SK-N-SH treated with all-trans-retinoic acid at 6 μM for 48 hours (cell line): ENCODE data around the gene SLC15A1.

Experiments used
- ATAC-seq: fragments of 200-7000 bp; cut with Tn5 transposase; 3 replicates; pipeline ENCODE4 v1.9.1; 2020; ENCODE audit warnings: mild to moderate bottlenecking, moderate library complexity
- ARNTL ChIP-seq: fragments of 450-650 bp; formaldehyde crosslinking; IDR thresholded peaks from 2 replicates; pipeline ENCODE4 v1.5.0; 2020; ENCODE audit warnings: low read depth, mild to moderate bottlenecking, moderate library complexity, borderline replicate concordance
- CSDC2 ChIP-seq: fragments of 250-450 bp; sonication (Bioruptor Pico); IDR thresholded peaks from 2 replicates; pipeline ENCODE4 v1.5.0; 2020; ENCODE audit warnings: mild to moderate bottlenecking, moderate library complexity
- ESRRG ChIP-seq: fragments of 250-450 bp; sonication (Bioruptor Pico); IDR thresholded peaks from 2 replicates; pipeline ENCODE4 v1.6.1; 2021; ENCODE audit warnings: mild to moderate bottlenecking
- RARB ChIP-seq: fragments of 250-450 bp; sonication (Bioruptor Pico); IDR thresholded peaks from 2 replicates; pipeline ENCODE4 v1.8.0; 2021; ENCODE audit warnings: mild to moderate bottlenecking, moderate library complexity
- TOX ChIP-seq: fragments of 250-450 bp; sonication (Bioruptor Pico); IDR thresholded peaks from 2 replicates; pipeline ENCODE4 v1.8.0; 2021; ENCODE audit warnings: mild to moderate bottlenecking, moderate library complexity, borderline replicate concordance
- TSHZ2 ChIP-seq: fragments of 250-450 bp; sonication (Bioruptor Pico); IDR thresholded peaks from 2 replicates; pipeline ENCODE4 v1.5.0; 2020; ENCODE audit warnings: mild to moderate bottlenecking, moderate library complexity
- ZC3H10 ChIP-seq: fragments of 250-450 bp; sonication (Bioruptor Pico); IDR thresholded peaks from 2 replicates; pipeline ENCODE4 v1.5.1; 2021; ENCODE audit warnings: mild to moderate bottlenecking, moderate library complexity
- ZFP3 ChIP-seq: fragments of 250-450 bp; sonication (Bioruptor Pico); IDR thresholded peaks from 2 replicates; pipeline ENCODE4 v1.5.0; 2020; ENCODE audit warnings: mild to moderate bottlenecking, moderate library complexity
- ZFP30 ChIP-seq: fragments of 450-650 bp; formaldehyde crosslinking; IDR thresholded peaks from 2 replicates; pipeline ENCODE4 v1.5.0; 2022; ENCODE audit warnings: mild to moderate bottlenecking, moderate library complexity
- ZNF565 ChIP-seq: fragments of 450-650 bp; formaldehyde crosslinking; conservative IDR thresholded peaks from 2 replicates; pipeline ENCODE4 v1.5.0; 2020; ENCODE audit warnings: low read depth, mild to moderate bottlenecking, moderate library complexity
- ZNF70 ChIP-seq: fragments of 450-650 bp; formaldehyde crosslinking; IDR thresholded peaks from 2 replicates; pipeline ENCODE4 v1.5.0; 2020; ENCODE audit warnings: mild to moderate bottlenecking, moderate library complexity
- ZNF8 ChIP-seq: fragments of 450-650 bp; formaldehyde crosslinking; IDR thresholded peaks from 2 replicates; pipeline ENCODE4 v1.5.0; 2020; ENCODE audit warnings: mild to moderate bottlenecking, moderate library complexity
- TF ChIP-seq, protein P1 (sequence below): fragments of 250-450 bp; sonication (Bioruptor Pico); IDR thresholded peaks from 2 replicates; pipeline ENCODE4 v1.5.1; 2020; ENCODE audit warnings: low read depth, mild to moderate bottlenecking, moderate library complexity
- TF ChIP-seq, protein P2 (sequence below): fragments of 250-450 bp; sonication (Bioruptor Pico); IDR thresholded peaks from 2 replicates; pipeline ENCODE4 v1.8.0; 2021; ENCODE audit warnings: low read depth, mild to moderate bottlenecking, moderate library complexity, borderline replicate concordance
- TF ChIP-seq, protein P3 (sequence below): fragments of 250-450 bp; sonication (Bioruptor Pico); IDR thresholded peaks from 2 replicates; pipeline ENCODE4 v1.8.0; 2020; ENCODE audit warnings: mild to moderate bottlenecking, moderate library complexity, borderline replicate concordance

The SLC15A1 gene

DNA sequence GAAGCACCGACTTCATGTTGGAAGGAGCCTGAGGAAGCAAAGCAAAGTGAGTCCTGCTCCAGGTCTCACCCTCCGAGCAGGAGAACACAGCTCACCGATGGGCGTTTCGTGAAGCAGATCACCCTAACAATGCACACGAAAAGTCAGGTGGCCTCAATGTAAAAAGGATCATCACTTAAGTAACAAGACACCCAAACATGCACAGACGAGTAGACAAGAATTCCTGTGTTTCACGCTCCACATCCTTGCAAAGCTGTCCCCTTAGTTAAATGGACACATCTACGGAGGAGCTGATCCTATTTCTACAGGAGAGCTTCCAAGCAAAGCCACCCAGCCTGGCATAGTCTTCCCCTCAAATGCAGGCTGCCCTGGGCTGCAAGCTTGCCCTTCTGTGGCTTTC lies 66.2 kb downstream of the SLC15A1 start:
- TF ChIP-seq, protein P1, sequence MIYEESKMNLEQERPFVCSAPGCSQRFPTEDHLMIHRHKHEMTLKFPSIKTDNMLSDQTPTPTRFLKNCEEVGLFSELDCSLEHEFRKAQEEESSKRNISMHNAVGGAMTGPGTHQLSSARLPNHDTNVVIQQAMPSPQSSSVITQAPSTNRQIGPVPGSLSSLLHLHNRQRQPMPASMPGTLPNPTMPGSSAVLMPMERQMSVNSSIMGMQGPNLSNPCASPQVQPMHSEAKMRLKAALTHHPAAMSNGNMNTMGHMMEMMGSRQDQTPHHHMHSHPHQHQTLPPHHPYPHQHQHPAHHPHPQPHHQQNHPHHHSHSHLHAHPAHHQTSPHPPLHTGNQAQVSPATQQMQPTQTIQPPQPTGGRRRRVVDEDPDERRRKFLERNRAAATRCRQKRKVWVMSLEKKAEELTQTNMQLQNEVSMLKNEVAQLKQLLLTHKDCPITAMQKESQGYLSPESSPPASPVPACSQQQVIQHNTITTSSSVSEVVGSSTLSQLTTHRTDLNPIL = no peak
- TF ChIP-seq TOX = no peak
- no peak for TF ChIP-seq ESRRG (CRISPR knock-in tag)
- no peak for TF ChIP-seq TSHZ2
- TF ChIP-seq RARB (CRISPR knock-in tag) = no peak
- TF ChIP-seq, protein P2, sequence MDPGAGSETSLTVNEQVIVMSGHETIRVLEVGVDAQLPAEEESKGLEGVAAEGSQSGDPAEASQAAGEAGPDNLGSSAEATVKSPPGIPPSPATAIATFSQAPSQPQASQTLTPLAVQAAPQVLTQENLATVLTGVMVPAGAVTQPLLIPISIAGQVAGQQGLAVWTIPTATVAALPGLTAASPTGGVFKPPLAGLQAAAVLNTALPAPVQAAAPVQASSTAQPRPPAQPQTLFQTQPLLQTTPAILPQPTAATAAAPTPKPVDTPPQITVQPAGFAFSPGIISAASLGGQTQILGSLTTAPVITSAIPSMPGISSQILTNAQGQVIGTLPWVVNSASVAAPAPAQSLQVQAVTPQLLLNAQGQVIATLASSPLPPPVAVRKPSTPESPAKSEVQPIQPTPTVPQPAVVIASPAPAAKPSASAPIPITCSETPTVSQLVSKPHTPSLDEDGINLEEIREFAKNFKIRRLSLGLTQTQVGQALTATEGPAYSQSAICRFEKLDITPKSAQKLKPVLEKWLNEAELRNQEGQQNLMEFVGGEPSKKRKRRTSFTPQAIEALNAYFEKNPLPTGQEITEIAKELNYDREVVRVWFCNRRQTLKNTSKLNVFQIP (CRISPR knock-in tag) = no peak
- no peak for TF ChIP-seq ZNF8 (CRISPR knock-in tag)
- TF ChIP-seq ZNF565 = no peak

DNA sequence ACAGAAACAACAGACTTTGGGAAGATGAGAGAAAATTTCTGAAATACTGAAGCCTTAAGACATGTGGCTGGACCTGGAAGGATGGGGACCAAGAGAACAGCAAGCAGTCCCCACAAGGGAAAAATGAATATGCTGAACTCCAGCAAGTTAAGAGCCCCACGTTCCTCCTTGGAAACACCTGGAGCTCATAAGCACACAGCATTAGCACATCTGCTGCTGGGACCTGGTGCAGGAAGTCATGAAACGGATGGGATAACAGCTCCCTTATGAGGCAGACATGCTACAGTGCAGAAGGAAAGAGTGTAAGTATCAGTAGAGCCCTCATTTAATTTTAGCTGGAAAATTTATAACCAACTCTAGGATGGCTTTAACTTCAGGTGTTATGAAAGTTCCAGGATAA lies 67.3 kb downstream of the SLC15A1 start:
- ATAC-seq = no peak
- no peak for TF ChIP-seq TOX
- TF ChIP-seq RARB (CRISPR knock-in tag) = no peak

More for the DNA sequence above, 66.2 kb downstream of the SLC15A1 start:
- ATAC-seq = no peak

GRCh38 chr13:98681049-98681448 lies 71.4 kb downstream of the SLC15A1 start:
- no peak for ATAC-seq
- TF ChIP-seq ZFP30 (CRISPR knock-in tag) (no peak), TOX (no peak), ZC3H10 (CRISPR knock-in tag) (no peak)
- TF ChIP-seq, protein P2 (CRISPR knock-in tag) = no peak

DNA sequence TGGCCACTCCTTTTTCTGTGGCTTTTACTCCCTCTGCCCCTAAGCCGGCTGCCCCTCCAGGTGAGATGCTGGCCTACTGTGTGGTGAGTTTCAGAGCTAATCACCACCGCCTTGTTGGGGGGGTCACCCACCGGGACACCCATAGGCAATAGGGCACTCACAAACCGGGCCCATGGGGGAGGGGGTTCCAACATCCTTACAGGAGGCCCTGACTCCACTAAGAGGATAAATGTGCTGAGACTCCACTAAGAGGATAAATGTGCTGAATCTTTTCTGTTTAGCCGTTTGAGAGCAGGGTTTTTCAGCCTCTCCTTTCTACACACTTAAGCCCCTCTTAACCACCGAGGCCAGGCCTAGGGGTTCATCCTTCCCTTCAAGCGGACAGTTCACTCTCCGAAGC lies 73.7 kb downstream of the SLC15A1 start:
- ATAC-seq = no peak
- TF ChIP-seq TSHZ2 (no peak), ZNF70 (no peak), ARNTL (no peak), CSDC2 (CRISPR knock-in tag) (no peak), ZFP3 (CRISPR knock-in tag) (no peak)
- TF ChIP-seq, protein P3, sequence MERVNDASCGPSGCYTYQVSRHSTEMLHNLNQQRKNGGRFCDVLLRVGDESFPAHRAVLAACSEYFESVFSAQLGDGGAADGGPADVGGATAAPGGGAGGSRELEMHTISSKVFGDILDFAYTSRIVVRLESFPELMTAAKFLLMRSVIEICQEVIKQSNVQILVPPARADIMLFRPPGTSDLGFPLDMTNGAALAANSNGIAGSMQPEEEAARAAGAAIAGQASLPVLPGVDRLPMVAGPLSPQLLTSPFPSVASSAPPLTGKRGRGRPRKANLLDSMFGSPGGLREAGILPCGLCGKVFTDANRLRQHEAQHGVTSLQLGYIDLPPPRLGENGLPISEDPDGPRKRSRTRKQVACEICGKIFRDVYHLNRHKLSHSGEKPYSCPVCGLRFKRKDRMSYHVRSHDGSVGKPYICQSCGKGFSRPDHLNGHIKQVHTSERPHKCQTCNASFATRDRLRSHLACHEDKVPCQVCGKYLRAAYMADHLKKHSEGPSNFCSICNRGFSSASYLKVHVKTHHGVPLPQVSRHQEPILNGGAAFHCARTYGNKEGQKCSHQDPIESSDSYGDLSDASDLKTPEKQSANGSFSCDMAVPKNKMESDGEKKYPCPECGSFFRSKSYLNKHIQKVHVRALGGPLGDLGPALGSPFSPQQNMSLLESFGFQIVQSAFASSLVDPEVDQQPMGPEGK (CRISPR knock-in tag) = no peak
